Measurements from ENCODE around the gene DAAM2. TPM values are rescaled to one million over a fixed set of nuclear protein-coding genes. Genes with fewer than 3 reads are reported as not detected.

Gene DAAM2
- total and polyA plus RNA-seq, 2 experiments from 2014 or later, result 3.4 to 8.5 TPM

DNA sequence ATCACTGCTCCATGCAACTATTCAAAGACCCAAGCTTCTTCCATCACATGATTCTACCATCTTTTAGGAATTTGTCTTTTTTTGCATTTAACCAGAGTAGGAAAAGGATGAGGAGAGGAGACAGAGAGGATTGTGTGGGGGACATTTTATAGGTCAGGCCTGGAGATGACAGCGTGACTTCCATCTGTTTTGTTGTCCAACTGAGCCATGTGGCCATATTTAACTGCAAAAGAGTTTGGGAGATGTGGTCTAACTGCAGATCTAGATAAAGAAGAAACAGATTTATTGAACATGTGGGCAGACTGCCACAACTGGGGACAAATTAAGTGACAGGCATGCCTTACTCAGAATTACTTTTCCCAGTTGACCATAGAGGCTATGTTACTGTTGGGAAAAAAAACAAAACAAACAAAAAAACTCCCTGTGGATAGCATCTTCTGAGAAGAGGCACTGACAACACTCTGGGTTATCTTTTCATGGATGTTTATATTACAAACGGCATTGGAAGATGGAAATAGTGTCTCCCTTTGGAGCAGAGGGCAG, 161.0 kb downstream of the DAAM2 start:
- no peak overlapping the region for H3K4me3 ChIP-seq
- no peak for TF ChIP-seq CTCF (IDR thresholded peaks at IDR 0.05; ENCODE audit: low read depth, low read length)
- H3K36me3 ChIP-seq, result no peaks in the 10 kb centered on the region
- H3K9me3 ChIP-seq (ENCODE audit: low read depth), result no peaks in the 10 kb centered on the region
- no peak for DNase-seq (ENCODE audit: low read depth in 1 of 2, low spot score in 1 of 2)
- H3K27me3 ChIP-seq, result no peaks in the 10 kb centered on the region
- peaks cover 4% of the 10 kb centered on the region for H3K4me1 ChIP-seq (ENCODE audit: low read depth)
- no peak overlapping the region for H3K27ac ChIP-seq

Other genes starting within 250 kb of the DAAM2 start
- gene KIF6, start 67.0 kb upstream of the DAAM2 start, total RNA-seq, result 0.69 and 0.88 TPM in 2 replicates
- 1.7 and 2.9 TPM in 2 replicates for gene KIF6, start 67.0 kb upstream of the DAAM2 start, polyA plus RNA-seq
- gene MOCS1, start 142.1 kb downstream of the DAAM2 start, total RNA-seq, result 18.9 and 21.5 TPM in 2 replicates
- gene MOCS1, start 142.1 kb downstream of the DAAM2 start, polyA plus RNA-seq, result 12.4 and 16.9 TPM in 2 replicates